ENCODE measurements around the gene ABCC9.
"Not testable (repeated sequence)": the region's sequence is repeated elsewhere in the genome, so short reads cannot be mapped to it uniquely, and the experiment has no call there.

The ABCC9 gene

DNA sequence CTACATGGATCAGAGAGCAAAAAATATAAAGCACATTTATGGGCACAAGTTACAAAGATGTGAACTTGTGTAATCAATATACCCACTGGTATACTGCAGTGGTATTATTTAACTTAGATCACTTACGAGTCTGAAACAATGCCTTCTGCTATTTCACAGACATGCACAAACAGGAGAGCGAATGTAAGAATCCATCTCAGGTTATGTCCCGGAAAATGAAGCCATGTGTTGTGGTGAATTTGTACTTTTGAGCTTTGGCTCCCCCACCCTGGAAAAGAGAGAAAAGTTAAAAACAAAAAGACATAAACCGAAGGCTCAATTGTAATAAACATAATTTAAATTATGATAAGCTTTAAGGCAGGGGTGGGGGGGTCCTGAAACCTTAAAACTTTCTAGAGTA, 7.6 kb downstream of the ABCC9 start:
- DNase-seq (ENCODE audit: low spot score): no peak

DNA sequence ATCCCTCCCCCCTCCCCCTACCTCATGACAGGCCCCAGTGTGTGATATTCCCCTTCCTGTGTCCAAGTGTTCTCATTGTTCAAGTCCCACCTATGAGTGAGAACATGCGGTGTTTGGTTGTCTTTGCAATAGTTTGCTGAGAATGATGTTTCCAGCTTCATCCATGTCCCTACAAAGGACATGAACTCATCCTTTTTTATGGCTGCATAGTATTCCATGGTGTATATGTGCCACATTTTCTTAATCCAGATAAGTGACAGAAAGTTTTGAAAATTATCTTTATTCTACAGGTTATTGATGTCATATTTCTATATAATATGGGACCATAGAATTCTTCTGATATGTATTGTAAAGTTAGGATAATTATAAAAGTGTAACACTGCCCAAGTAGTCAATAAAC, 11.3 kb downstream of the ABCC9 start:
- DNase-seq (ENCODE audit: low spot score): not testable (repeated sequence)

DNA sequence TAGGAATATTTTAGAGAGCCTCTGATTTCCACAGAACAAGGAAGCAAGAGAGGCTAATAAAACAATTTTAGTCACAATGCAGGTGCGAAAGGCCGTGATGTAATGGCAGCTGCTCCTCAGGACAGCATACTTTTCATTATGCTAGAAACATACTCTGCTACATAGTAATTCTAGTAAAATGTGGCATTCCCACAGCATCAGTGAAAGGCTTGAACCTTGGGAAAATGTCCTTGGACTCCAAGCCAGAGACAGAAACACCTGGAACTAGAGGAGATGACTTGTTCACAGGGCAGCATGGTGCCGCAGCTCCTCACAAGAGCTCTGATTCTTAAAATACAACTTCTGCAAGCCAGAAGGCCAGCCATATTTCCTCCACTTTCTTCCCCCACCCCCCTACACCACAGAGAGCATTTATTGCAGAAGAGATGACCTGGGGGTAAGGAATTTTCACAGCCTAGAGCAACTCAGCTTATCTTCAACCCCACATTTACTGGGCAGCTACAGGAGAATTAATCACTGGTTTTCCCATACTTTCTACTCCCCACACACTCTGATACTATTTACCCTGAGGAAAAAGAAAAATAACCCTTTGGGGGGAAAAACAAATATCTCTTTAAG, 15.8 kb downstream of the ABCC9 start:
- no peak for DNase-seq (ENCODE audit: low spot score)

DNA sequence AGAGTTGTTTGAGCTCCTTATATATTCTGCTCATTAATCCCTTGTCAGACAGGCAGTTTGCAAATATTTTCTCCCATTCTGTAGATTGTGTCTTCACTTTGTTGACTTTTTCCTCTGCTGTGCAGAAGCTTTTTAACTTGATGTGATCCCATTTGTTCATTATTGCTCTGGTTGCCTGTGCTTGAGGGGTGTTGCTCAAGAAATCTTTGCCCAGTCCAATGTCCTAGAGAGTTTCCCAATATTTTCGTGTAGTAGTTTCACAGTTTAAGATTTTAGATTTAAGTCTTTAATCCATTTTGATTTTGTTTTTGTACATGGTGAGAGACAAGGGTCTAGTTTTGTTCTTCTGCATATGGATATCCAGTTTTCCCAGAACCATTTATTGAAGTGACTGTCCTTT, 19.8 kb downstream of the ABCC9 start:
- DNase-seq (ENCODE audit: low spot score): no peak

DNA sequence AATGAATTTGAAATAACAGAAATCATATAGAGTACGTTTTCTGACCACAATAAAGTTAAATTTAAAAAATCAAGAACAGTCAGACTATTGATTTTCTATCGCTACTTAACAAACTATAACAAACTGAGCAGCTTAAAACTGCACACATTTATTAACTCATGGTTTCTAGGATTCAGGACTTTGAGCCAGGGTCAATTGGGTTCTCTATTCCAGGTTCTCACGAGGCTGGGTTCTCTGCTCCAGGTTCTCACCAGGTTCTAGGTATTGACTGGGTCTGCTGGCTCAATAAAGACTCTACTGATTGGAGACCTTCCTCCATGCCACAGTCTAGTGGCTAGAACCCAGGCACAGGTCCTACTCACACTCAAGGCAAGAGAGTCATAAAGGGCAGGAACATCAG, 22.8 kb downstream of the ABCC9 start:
- no peak for DNase-seq (ENCODE audit: low spot score)

DNA sequence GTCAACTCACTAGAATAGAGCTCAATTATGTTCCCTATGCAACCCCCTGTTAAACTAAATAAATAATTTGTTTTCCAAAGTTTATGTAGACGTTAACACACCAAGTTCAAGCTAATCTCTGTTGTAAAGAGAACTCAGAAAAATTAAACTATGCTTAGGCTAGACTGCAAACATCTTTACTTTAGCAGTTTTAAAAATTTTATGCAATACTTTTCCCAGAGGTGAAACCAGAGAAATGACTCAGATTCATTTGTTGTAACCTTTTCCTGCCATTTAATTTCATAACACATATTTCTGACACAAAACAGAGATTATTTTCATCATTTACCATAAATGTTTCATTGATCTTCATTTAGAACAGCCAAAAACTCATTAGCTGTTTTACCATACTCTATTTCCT, 27.4 kb downstream of the ABCC9 start:
- no peak for DNase-seq (ENCODE audit: low spot score)

DNA sequence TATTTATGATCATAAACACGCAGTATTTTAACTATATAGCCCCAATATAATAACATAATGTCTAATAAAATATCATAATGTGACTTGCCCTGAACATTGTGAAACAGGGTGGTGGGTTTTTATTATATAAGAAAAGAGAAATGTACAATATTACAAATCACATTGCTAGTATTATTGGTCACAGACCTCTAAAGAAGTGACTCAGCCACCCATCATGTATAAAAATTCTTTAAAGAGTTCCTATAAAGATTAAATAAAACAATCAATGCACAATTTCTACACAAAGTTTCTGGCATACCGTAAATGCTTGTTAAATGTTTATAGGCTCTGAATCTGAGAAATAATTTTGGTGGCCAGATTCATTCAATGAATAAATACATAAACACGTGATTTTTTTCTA, 28.9 kb downstream of the ABCC9 start:
- DNase-seq (ENCODE audit: low spot score): no peak

DNA sequence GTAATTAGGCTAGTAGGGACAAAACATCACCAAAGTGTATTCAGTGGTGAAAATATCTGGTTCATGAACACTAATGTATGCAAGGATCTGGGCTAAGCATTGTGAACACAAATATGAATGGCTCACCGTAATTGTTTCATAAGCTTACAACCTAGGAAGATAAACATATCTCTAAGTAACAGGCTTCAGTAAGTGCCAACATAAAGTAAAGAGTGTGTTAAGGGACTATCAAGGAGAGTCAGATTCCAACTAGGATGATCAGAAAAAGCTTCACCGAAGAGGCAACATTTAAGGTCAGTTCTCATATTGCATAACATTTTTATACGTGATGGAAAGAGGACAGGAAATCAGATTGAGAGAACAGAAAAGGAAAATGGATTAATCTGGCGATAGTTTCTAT, 29.4 kb downstream of the ABCC9 start:
- no peak for DNase-seq (ENCODE audit: low spot score)

DNA sequence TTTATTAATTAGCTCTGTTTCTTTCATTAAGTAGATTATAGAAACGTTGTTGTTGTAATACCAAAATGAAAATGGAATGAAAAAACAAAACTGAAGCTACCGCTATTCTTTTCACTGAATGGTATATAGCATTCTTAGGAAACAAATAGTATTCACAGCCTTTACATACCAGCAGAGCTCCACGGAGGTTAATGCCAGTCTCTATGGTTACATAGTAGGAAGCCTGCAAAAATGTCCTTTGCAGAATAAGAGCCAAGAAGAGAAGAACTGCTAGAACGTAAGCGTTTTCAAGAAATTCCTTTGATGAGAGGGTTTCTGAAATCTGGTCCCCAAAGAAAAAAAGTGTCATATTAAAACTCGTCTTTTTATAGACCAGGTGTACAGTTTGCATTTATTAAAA, 30.6 kb downstream of the ABCC9 start:
- DNase-seq (ENCODE audit: low spot score): no peak

DNA sequence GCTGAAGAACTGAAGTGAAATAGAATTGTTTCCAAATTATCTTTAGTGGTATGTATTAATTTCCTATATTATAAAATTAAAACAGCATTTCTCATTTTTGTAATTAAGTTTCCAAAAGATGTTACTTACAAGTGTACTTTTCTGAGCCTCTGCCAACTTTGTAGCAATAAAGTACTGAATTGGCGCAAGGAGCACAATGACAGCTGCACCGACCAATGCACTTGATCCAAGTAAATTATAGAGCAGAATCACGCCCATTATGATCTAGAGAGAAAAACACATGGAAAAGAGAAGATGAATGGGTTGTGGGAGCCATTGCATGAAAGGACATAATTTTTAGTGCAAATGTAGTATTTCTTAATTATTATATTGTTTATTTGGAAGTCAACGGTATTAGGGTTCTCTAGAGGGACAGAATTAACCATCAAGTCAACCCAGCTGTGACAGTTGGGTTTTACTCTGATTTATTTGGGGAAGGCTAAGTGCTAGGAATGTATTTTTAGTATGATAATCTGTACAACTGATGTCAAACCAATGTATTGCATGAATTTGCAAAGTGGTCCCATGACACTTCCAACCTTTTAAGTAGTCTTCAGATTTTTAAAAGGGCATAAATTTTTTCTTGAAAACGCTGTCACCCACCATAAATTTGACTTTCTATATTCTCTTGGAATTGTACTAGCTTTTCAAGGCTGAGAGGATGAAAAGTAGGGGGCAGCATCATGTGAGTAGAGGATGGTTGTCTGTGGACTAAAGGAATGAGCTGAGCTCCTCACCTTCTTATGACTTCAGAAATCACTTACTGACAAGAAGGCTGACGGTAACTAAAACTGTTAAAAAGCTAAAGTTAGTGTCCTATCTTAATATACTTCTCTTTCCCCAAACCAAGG, 33.0 kb downstream of the ABCC9 start:
- no peak for DNase-seq (ENCODE audit: low spot score)

DNA sequence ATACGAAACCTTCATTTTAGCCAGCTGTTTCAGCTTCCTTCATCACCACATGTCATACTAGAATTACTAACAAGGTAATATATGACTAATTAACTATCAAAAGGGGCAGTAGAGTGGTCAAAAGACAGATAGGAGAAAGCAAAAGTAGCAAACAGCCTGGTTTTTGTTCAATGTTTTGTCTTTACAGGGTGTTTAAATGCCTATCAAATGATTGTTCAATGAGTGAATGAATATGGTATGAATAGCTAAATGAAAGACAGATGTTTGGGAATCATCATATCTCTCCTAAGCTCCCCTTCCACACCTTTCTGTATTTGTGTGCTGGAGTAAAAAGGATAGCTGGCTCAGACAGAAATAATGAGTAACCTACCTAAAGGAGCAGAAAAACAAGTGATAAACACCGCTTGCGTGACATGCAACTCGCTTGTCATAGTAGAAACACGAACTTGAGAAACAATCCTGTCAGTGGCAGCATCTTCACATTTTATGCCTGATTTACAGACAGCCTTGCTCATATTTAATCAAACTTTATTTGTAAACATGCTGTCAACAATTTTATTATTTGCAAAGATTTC, 34.2 kb downstream of the ABCC9 start:
- no peak for DNase-seq (ENCODE audit: low spot score)

DNA sequence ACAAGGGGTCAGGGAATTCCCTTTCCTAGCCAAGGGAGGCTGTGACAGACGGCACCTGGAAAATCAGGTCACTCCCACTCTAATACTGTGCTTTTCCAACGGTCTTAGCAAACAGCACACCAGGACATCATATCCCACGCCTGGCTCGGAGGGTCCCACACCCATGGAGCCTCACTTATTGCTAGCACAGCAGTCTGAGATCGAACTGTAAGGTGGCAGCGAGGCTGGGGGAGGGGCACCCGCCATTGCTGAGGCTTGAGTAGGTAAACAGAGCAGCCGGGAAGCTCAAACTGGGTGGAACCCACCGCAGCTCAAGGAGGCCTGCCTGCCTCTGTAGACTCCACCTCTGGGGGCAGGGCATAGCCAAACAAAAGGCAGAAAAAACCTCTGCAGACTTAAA, 41.7 kb downstream of the ABCC9 start:
- DNase-seq (ENCODE audit: low spot score): not testable (repeated sequence)

DNA sequence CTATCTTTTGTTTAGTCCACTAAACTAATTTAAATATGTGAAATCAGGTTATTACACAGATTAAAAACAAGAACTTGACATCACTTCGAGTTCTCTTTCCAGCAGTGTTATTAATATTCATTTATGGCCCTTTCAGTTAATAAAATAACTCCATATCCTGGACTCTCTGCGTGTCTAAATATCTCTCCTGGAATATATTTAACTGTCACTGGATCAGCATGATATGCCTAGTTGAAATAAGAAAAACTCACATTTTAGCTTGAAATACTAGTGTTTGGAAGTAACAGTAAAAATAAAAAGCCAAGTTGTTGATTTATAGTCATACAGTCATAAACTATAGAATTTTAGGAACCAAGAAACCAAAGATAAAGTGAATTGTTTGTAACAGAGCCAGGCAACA, 45.6 kb downstream of the ABCC9 start:
- DNase-seq (ENCODE audit: low spot score): no peak

DNA sequence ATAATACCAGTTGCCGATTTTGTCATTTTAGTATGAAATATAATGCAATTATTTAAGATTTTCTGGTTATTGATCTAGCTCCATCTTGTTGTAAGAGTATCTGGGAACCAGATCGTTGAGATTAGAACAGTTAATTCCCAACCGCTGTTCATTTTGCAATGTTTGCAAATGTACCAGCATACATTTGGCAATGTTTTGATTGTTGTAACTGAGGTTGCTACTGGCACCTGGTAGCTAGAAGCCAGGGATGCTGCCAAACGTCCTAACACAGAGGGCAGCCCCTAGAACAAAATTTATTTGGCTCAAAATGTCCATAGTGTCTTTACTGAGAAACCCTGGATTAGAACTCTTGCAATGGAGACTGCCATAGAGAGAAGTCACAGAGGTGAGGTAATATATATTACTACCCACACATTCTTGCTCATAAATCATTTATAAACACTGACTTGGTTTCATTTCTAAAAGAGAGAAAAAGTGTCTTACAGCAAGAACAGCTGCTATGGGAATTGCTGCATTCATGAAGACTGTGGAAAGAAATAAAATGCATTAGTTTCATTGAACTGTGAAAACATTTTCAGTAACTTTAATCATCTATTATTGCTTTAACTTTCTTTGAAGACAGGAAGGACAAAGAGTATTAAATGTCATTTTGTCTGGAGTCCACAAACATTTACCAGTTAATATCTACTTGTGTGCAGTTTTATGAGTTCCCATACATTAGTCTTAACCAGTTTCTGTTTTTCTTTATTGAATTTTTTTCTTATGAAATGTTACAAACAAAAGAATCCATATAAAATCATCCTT, 46.2 kb downstream of the ABCC9 start:
- no peak for DNase-seq (ENCODE audit: low spot score)

DNA sequence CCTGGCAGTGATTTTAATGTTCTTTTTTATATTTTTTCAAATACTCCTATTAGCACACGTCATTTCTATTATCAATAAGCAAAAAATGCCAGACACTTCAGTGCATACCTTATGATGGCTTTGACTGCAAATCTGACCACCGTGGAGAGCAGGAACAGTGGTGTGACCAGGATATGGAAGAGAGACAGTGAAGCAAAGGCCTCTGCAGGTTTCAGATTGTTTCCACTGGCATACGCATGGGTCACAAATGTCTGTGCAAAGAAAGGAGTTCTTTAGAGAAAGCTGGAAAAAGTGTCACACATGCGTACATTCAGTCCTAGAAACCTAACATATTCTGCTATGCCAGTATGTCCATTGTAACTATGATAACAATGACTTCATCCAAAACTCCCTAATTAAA, 47.3 kb downstream of the ABCC9 start:
- DNase-seq (ENCODE audit: low spot score): no peak

DNA sequence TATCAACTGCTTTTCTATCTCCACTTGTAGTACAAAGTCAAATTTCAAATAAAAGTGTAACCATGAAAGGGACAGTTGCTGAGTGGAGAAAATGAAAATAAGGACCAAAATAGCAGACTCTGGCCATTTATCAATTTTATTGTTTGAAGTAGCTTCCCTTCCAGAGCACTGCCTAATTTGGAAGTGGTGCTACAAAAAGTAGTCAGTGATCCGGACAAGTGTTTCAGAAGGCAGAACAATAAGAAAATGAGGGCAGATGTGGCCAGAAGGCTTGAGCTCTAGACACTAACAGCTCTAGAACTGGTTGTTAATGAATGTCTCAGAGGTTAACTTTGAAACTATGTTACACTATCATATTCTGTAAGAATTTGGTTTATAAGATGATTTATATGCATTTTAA, 48.9 kb downstream of the ABCC9 start:
- no peak for DNase-seq (ENCODE audit: low spot score)

DNA sequence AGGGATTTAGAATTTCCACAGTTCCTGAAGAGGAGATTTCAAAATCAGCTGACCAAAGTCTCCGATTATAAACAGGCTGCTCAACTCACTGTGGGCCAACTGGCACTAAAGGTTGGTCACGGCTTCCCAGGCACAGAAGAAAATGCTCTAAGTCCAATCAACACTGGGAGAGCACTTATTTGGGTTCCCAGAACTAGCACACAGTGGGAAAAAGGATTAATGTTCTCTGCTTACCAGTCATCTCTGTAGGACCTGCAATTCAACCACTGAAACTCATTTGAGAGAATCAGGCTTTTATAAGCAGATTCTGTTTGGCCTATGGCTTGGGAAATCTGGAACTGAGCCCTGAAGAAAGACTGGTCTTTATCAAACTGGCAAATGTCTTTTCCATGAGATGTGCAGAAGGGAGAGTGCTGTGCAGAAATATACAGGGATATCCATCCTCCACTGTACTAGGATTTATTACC, 49.4 kb downstream of the ABCC9 start:
- no peak for DNase-seq (ENCODE audit: low spot score)

DNA sequence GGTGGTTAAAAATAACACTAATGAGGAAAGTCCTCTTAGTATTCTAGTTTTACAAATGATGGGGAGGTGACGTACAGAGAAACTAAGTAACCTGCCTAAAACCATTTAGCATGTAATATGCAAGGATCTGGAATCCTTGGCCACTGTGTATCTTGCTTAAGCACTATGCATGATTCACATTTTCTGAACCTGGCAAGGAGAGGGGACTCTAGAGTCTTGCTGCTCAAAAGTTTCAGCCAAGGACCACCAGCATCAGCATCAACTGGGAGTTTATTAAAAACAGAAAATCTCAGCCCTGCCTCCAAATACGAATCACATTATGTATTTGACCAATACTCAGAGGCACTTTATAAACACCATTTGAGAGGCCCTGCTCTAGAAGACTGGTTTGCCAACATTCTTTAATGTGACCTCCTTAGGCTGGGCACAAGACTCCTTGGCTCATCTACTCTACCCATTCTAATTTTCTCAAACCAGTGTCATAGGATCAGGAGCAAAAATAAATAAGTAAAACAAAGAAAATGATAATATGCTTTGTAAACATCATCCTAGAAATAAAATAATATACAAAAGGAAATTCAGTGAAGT, 52.9 kb downstream of the ABCC9 start:
- no peak for DNase-seq (ENCODE audit: low spot score)

DNA sequence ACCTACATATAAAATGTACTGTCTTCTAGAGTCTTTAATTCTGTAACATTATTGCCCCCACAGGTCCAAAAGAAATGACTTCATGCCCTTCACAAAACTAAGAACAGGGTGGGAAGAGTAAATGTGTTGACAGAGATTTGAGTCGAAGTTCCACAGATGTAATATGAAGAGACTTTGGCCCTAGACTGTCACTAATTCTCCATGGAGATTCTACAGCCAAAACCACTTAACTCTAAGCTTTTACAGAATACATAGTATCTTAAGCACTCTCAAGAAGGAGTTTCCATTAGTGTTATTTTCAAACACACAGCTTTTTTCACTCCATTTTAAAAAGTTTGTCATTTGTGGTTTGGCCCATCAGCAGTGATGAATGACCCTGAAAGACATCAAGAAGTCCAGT, 56.3 kb downstream of the ABCC9 start:
- DNase-seq (ENCODE audit: low spot score): no peak

DNA sequence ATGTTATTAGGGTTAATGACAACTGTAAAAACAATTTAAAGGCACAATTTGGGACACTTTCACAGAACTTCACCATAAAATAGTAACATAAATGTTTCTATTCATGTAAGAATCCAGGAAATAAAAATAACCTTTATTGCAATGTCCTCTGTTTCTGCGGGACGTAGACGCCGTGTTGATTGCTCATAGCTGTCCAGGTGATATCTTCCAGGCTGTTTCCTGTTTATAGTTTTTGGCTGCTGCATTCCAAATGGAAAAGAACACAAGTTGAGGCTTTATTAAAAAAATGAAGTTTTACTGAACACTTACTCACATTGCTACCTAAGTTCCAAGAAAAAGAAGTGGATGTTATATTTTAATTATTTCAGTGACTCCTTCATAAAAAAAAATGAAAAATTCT, 58.6 kb downstream of the ABCC9 start:
- no peak for DNase-seq (ENCODE audit: low spot score)

DNA sequence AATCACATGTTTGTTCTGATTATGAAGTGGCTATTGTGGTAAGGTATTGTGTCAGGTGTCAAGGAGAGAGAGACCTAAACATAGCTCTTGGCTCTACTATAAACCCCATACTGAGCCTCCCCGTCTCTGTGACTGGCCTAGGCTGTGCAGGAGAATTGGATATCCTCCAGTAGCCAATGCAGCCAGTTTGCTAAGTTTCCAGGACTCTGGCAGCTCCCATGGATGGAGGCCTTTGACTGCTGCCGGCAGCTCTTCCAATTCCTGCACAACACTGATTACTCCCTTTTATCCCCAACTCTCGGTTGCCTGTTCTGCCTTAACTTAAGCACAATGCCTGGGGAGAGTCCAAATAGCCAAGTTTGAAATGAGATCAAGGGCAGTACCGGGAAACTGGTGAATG, 59.3 kb downstream of the ABCC9 start:
- DNase-seq (ENCODE audit: low spot score): no peak

DNA sequence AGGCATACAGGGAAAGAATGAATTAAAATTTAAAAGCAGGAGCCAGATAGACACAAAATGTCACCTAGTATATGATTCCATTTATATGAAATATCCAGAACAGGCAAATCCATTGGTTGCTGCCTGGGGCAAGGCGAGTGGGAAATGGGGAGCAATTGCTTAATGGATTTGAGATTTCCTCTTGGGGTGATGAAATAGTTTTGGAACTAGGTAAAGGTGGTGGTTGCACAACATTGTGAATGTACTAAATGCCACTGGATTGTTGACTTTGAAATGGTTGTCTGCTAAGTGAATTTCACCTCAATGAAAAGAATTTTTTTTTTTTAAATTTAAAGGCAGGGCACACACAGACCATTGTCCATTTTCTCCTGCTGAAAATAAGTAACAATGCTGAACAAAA, 61.9 kb downstream of the ABCC9 start:
- no peak for DNase-seq (ENCODE audit: low spot score)

Data from left forelimb (tissue), 1 donor.